ENCODE results near the gene CCNB2.
"Not testable (repeated sequence)": the region's sequence is repeated elsewhere in the genome, so short reads cannot be mapped to it uniquely, and the experiment has no call there.

The CCNB2 gene

DNA sequence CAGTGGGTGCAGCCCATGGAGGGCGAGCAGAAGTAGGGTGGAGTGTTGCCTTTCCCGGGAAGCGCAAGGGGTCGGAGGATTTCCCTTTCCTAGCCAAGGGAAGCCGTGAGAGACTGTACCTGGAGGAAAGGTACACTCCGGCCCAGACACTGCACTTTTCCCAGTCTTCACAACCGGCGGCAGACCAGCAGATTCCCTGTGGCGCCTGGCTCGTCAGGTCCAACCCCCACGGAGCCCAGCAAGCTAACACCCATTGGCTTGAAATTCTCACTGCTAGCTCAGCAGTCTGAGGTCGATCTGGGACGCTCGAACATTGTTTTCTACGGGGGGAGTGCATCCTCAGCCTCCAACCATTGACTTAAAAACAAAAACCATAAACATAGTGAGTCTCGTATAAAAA is 26.5 kb downstream of the CCNB2 start:
- H3K27ac ChIP-seq (ENCODE audit: insufficient read depth, low read depth, low read length, poor library complexity, severe bottlenecking), result no peak overlapping the region
- no peaks in the 10 kb centered on the region for H3K27me3 ChIP-seq (ENCODE audit: control insufficient read depth, insufficient read depth, low read length, poor library complexity, severe bottlenecking)
- H3K4me3 ChIP-seq (ENCODE audit: insufficient read depth, low read depth, low read length), result no peak overlapping the region
- 96 to 97% methylated on average over 16 of the region's 16 CpGs for WGBS, 2 experiments
- H3K36me3 ChIP-seq (ENCODE audit: control insufficient read depth, insufficient read depth, low read length), result peaks cover 20% of the 10 kb centered on the region
- H3K9me3 ChIP-seq (ENCODE audit: control insufficient read depth, low read length), result no peaks in the 10 kb centered on the region
- H3K4me1 ChIP-seq (ENCODE audit: control insufficient read depth, insufficient read depth, low read length), result no peaks in the 10 kb centered on the region

DNA sequence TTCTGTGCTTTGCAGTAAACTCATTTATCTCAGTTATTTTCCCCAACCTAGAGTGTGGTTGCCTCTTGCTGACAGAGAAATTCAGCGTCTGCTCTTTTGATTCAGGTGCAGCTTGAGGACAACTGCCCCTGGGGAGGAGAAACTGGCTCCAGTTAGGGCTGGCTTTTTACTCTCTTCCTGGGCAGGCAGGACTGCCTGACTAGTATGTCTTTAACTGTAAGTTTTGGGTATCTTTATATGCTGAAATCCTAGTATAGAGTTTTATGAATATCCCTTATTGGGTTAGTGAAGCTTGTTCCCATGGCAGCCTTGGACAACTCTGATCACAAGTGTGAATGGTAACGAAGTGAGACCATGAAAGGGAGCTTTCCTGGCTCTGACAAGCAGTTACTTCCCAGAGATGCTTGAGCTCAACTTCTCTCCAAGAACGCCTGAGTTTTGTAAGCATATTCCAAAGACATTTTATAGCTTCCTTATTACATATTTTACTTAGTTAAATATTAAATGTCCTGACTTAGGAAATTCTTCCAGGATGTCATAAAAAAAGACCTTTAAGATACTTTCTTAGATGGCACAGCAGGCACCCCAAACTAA is 27.1 kb downstream of the CCNB2 start:
- H3K27ac ChIP-seq (ENCODE audit: insufficient read depth, low read depth, low read length, poor library complexity, severe bottlenecking), result no peak overlapping the region
- H3K4me3 ChIP-seq (ENCODE audit: insufficient read depth, low read depth, low read length), result no peak overlapping the region
- H3K36me3 ChIP-seq (ENCODE audit: control insufficient read depth, insufficient read depth, low read length), result peaks cover 26% of the 10 kb centered on the region
- H3K4me1 ChIP-seq (ENCODE audit: control insufficient read depth, insufficient read depth, low read length), result no peaks in the 10 kb centered on the region
- no peaks in the 10 kb centered on the region for H3K27me3 ChIP-seq (ENCODE audit: control insufficient read depth, insufficient read depth, low read length, poor library complexity, severe bottlenecking)
- no peaks in the 10 kb centered on the region for H3K9me3 ChIP-seq (ENCODE audit: control insufficient read depth, low read length)
- WGBS, 2 experiments, result 90% methylated on average over 2 to 3 of the region's 3 CpGs

DNA sequence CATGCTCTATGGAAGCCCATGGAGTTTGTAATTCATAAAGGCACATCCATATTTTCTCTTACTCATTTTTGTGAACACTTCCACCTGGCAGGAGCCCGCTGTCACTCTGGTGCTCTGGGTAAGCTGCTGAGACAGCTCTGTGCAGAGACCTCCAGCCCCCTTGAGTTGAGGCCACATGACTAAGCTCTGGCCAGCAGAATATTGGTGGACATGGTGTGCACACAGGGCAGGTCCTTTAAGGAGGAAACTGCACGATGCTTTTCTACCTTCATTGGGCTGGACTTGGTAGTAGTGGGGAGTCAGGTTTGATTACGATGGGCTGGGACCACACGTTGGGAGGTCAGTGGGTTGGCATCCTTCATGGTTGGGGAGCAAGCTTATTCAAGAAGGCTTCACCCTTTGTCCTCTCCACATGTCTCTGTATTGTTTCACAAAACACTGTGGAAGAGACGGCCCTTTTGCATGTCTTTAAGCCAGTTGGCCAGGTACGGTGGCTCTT is 29.0 kb downstream of the CCNB2 start:
- Histone ChIP-seq H3K27me3 (ENCODE audit: control insufficient read depth, insufficient read depth, low read length, poor library complexity, severe bottlenecking) (no peaks in the 10 kb centered on the region), H3K4me3 (ENCODE audit: insufficient read depth, low read depth, low read length) (no peak overlapping the region), H3K27ac (ENCODE audit: insufficient read depth, low read depth, low read length, poor library complexity, severe bottlenecking) (no peak overlapping the region), H3K36me3 (ENCODE audit: control insufficient read depth, insufficient read depth, low read length) (peaks cover 35% of the 10 kb centered on the region), H3K9me3 (ENCODE audit: control insufficient read depth, low read length) (no peaks in the 10 kb centered on the region), H3K4me1 (ENCODE audit: control insufficient read depth, insufficient read depth, low read length) (no peaks in the 10 kb centered on the region)
- WGBS, 2 experiments, result 93% methylated on average over 6 of the region's 6 CpGs

DNA sequence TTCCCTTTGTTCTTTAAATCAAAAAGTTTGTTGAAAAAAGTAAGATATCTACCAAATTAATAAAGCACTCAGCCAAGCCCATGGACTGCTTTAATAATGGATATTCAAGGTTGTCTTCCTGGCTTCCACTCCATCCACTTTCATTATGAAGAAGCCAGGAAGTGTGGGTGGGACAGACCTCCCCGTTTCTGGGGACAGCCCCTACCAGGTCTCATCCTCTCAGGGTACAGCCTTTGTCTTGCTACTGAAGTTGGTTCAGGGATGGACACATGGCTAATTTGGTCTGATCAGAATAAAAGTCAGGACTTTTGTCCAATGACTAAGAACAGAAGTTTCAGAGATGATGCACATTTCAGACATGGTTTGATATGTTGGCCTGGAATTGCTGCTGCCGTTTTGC is 32.6 kb downstream of the CCNB2 start:
- Histone ChIP-seq H3K27me3 (ENCODE audit: control insufficient read depth, insufficient read depth, low read length, poor library complexity, severe bottlenecking) (no peaks in the 10 kb centered on the region), H3K27ac (ENCODE audit: insufficient read depth, low read depth, low read length, poor library complexity, severe bottlenecking) (no peak overlapping the region), H3K4me1 (ENCODE audit: control insufficient read depth, insufficient read depth, low read length) (no peaks in the 10 kb centered on the region), H3K9me3 (ENCODE audit: control insufficient read depth, low read length) (no peaks in the 10 kb centered on the region), H3K4me3 (ENCODE audit: insufficient read depth, low read depth, low read length) (no peak overlapping the region), H3K36me3 (ENCODE audit: control insufficient read depth, insufficient read depth, low read length) (peaks cover 24% of the 10 kb centered on the region)
- WGBS, 2 experiments, result 62 to 67% methylated on average over 2 of the region's 2 CpGs

DNA sequence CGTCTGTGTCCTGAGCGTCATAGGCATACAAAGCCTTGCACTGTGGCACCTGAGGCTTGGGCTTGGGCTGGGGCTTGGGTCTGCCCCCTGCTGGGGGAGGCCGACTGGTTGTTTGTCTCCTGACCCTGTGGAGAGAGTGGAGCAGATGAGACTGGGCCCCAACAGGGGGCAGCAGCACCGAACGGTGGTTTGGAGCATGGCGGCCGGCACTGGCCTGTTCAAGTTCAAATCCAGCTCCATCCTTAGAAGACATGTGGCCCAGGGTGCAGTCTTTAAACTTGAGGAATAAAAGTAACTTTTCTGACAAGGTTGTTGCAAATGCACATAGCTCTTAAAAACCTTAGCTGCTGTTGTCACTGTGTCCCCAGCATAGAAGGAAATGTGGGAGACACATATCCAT is 33.3 kb downstream of the CCNB2 start:
- H3K27me3 ChIP-seq (ENCODE audit: control insufficient read depth, insufficient read depth, low read length, poor library complexity, severe bottlenecking), result no peaks in the 10 kb centered on the region
- WGBS, 2 experiments, result 79 to 82% methylated on average over 7 of the region's 7 CpGs
- H3K4me3 ChIP-seq (ENCODE audit: insufficient read depth, low read depth, low read length), result no peak overlapping the region
- no peaks in the 10 kb centered on the region for H3K9me3 ChIP-seq (ENCODE audit: control insufficient read depth, low read length)
- no peaks in the 10 kb centered on the region for H3K4me1 ChIP-seq (ENCODE audit: control insufficient read depth, insufficient read depth, low read length)
- H3K36me3 ChIP-seq (ENCODE audit: control insufficient read depth, insufficient read depth, low read length), result peaks cover 24% of the 10 kb centered on the region
- H3K27ac ChIP-seq (ENCODE audit: insufficient read depth, low read depth, low read length, poor library complexity, severe bottlenecking), result no peak overlapping the region

DNA sequence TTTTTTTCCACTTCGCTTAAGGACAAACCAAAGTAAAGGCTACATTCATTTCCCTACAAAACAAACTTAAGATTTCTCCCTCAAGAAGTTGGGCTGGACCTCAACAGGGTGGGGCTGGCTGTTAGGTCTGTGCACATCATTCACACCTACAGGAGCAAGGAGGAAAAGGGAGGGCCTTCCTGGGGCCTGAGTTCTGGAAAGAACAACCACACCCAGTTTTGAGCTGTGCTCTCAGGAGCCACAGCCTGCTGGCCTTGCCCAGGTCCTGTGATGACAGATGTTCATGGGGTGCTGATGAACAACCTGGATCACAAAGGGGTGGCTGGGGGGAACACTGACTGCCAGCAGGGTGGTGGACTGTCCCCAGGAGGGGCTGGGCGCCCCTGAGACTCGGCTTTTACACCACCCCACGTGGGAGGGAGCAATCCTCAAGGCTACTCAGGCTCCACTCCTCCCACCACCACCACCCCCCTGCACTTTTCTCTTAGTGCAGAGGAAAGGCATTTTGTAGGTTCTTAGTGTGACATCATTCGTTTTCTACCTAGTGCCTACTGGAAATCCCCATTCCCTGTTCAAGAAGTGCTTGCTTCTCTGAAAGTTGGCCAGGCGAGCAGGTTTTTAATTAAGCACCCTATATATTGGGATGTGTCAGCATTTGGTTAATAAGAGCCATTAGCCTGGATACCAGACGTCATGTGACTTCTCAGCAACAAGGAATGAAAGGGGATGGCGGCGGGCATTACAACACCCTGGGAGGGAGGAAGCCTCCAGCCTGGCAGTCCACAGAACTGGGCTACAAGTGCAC is 35.7 kb downstream of the CCNB2 start:
- Histone ChIP-seq H3K4me3 (ENCODE audit: insufficient read depth, low read depth, low read length) (no peak overlapping the region), H3K36me3 (ENCODE audit: control insufficient read depth, insufficient read depth, low read length) (peaks cover 24% of the 10 kb centered on the region), H3K27ac (ENCODE audit: insufficient read depth, low read depth, low read length, poor library complexity, severe bottlenecking) (no peak overlapping the region), H3K4me1 (ENCODE audit: control insufficient read depth, insufficient read depth, low read length) (no peaks in the 10 kb centered on the region), H3K9me3 (ENCODE audit: control insufficient read depth, low read length) (no peaks in the 10 kb centered on the region), H3K27me3 (ENCODE audit: control insufficient read depth, insufficient read depth, low read length, poor library complexity, severe bottlenecking) (no peaks in the 10 kb centered on the region)
- 90 to 91% methylated on average over 9 of the region's 9 CpGs for WGBS, 2 experiments

DNA sequence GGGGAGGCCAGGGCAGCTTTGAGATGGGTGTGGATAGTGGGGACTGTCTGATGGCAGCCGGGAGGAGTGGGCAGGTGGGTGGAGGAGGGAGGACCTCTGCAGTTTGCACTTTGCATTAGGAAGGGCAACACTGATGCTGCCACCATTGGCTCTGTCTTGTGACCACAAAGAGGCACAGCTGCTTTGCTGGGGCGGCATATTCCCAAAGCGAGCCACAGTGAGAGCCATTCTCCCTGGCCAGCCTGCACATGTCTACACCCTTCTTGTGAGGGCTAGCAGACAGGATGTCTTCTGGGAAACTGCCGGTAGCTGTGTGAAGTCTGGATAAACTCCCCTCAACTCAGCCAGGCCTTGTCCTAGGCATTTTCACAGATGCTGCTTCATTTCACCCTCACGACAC is 38.3 kb downstream of the CCNB2 start:
- no peaks in the 10 kb centered on the region for H3K4me1 ChIP-seq (ENCODE audit: control insufficient read depth, insufficient read depth, low read length)
- no peaks in the 10 kb centered on the region for H3K9me3 ChIP-seq (ENCODE audit: control insufficient read depth, low read length)
- H3K36me3 ChIP-seq (ENCODE audit: control insufficient read depth, insufficient read depth, low read length), result peaks cover 13% of the 10 kb centered on the region
- H3K4me3 ChIP-seq (ENCODE audit: insufficient read depth, low read depth, low read length), result no peak overlapping the region
- 91 to 93% methylated on average over 5 of the region's 5 CpGs for WGBS, 2 experiments
- H3K27ac ChIP-seq (ENCODE audit: insufficient read depth, low read depth, low read length, poor library complexity, severe bottlenecking), result no peak overlapping the region
- no peaks in the 10 kb centered on the region for H3K27me3 ChIP-seq (ENCODE audit: control insufficient read depth, insufficient read depth, low read length, poor library complexity, severe bottlenecking)

DNA sequence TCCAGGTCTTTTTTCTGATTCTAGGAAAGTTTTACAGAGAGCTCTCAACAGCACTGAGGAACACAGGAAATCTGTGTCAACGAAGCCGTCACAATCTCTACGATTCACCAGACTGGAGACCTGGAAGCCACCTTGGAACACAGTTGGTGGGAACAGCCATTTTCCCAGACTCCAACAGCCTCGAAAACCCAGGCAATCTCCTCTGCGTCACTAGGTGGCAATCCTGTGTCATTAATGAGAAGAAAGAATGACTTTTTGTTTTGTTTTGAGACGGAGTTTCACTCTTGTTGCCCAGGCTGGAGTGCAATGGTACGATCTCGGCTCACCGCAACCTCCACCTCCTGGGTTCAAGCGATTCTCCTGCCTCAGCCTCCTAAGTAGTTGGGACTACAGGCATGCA is 39.6 kb downstream of the CCNB2 start:
- WGBS, 2 experiments, result 87% methylated on average over 9 to 10 of the region's 10 CpGs
- H3K36me3 ChIP-seq (ENCODE audit: control insufficient read depth, insufficient read depth, low read length); H3K4me3 ChIP-seq (ENCODE audit: insufficient read depth, low read depth, low read length); H3K9me3 ChIP-seq (ENCODE audit: control insufficient read depth, low read length); H3K4me1 ChIP-seq (ENCODE audit: control insufficient read depth, insufficient read depth, low read length); H3K27me3 ChIP-seq (ENCODE audit: control insufficient read depth, insufficient read depth, low read length, poor library complexity, severe bottlenecking); H3K27ac ChIP-seq (ENCODE audit: insufficient read depth, low read depth, low read length, poor library complexity, severe bottlenecking): not testable (repeated sequence)

DNA sequence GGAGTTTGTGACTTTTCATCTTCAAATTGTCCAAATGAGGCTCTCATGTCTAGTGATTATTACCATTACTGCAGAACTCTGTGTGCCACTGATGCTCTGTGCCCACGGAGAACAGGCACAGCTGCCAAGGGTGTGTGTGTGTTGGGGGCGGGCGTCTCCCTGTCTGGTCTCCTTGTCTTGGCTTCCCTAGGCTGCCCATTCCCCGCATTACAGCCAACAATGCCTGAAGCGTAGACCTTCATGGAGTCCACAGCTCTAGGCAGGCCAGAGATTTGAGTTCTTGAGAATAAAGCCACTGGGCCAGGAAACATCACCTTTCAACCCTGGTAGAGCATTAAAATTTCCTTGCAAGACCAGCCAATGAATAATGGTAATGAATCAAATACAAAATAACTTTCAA is 42.7 kb downstream of the CCNB2 start:
- 88 to 89% methylated on average over 5 of the region's 5 CpGs for WGBS, 2 experiments
- no peaks in the 10 kb centered on the region for H3K36me3 ChIP-seq (ENCODE audit: control insufficient read depth, insufficient read depth, low read length)
- no peak overlapping the region for H3K27ac ChIP-seq (ENCODE audit: insufficient read depth, low read depth, low read length, poor library complexity, severe bottlenecking)
- H3K4me1 ChIP-seq (ENCODE audit: control insufficient read depth, insufficient read depth, low read length), result no peaks in the 10 kb centered on the region
- no peaks in the 10 kb centered on the region for H3K9me3 ChIP-seq (ENCODE audit: control insufficient read depth, low read length)
- no peaks in the 10 kb centered on the region for H3K27me3 ChIP-seq (ENCODE audit: control insufficient read depth, insufficient read depth, low read length, poor library complexity, severe bottlenecking)
- H3K4me3 ChIP-seq (ENCODE audit: insufficient read depth, low read depth, low read length), result no peak overlapping the region

DNA sequence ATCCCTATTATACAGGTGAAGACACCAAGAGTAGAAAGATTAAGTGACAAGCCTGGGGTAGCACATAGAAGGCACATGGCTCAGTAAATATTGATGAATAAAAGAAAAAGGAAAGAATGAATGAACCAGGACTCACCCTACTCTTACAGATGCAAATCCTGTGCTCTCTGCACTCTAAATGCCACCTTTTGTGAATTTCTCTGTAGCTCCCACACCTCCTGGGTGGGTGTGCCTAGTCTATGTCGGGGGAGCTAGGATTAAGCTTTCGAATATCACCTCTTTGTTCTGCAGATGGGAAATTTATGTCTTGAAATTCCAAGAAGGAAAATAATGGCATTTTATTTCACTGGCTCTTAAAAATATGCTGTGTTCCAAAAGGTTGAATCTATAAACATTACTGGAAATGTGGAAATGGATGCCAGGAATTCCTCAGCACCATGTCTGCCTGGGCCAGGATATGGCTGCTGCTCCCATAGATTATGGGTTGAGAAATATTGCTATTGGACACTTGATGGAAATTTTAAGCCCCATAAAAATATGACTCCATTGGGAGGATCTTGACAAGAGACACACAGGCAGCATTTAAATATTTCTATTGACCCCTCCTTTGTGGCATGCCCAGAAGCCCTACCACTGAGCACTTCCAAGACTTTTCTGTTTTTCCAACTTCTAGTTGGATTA is 43.3 kb downstream of the CCNB2 start:
- Histone ChIP-seq H3K36me3 (ENCODE audit: control insufficient read depth, insufficient read depth, low read length) (no peaks in the 10 kb centered on the region), H3K27me3 (ENCODE audit: control insufficient read depth, insufficient read depth, low read length, poor library complexity, severe bottlenecking) (no peaks in the 10 kb centered on the region), H3K27ac (ENCODE audit: insufficient read depth, low read depth, low read length, poor library complexity, severe bottlenecking) (no peak overlapping the region), H3K9me3 (ENCODE audit: control insufficient read depth, low read length) (no peaks in the 10 kb centered on the region), H3K4me3 (ENCODE audit: insufficient read depth, low read depth, low read length) (no peak overlapping the region), H3K4me1 (ENCODE audit: control insufficient read depth, insufficient read depth, low read length) (no peaks in the 10 kb centered on the region)
- WGBS, 2 experiments, result 42 to 44% methylated on average over 2 of the region's 2 CpGs
